K562 (cell line): ENCODE data around the gene EFCAB5. TPM values are rescaled to one million over a fixed set of nuclear protein-coding genes. Genes with fewer than 3 reads are reported as not detected.

Experiments
- ATAC-seq: fragments of 200-7000 bp; cut with Tn5 transposase; 3 replicates; pipeline ENCODE4 v1.9.1; 2020; ENCODE audit warnings: moderate library complexity
- BruUV-seq: library from RNA; stranded (reverse); fragments of 400-500 nt; replicated peaks from 2 replicates; lab custom pipeline; 2021; lab: Mats Ljungman, UMichigan
- CTCF ChIA-PET: fragments of 300-600 bp; formaldehyde crosslinking; extraction: SDS; loops from one replicate; lab custom pipeline; 2021; ENCODE audit warnings: low intra/inter-chr PET ratio; lab: Yijun Ruan, JAX
- POLR2A ChIA-PET: fragments of 300-600, 350-650 bp; sonication (Branson Sonifier 250); formaldehyde crosslinking; extraction: SDS; loops from one replicate; lab custom pipeline; 2021; ENCODE audit warnings: antibody characterized with exemption, inconsistent platforms; lab: Yijun Ruan, JAX
- DNase-seq, 4 experiments: peaks; one replicate each; pipeline versions ENCODE4 v3.0.0 to v3.0.0-alpha.2; 2011 to 2018; ENCODE audit warnings: low spot score in 3 of 4, mixed read lengths in 3 of 4; ENCODE audit errors: extremely low read depth in 1 of 4
- FAIRE-seq: peaks from 2 replicates; lab custom pipeline; 2011; peaks lifted over from hg19 to GRCh38; lab: Jason Lieb, UNC
- H2AFZ ChIP-seq: 2 replicates; pipeline ENCODE4 v1.6.0; 2011; ENCODE audit warnings: low read depth, low read length, control low read depth, inconsistent platforms
- H3K27ac ChIP-seq: fragments of 200-600 bp; 3 replicates; pipeline ENCODE4 v1.8.0; 2011; ENCODE audit warnings: low read depth, mild to moderate bottlenecking, control low read depth, inconsistent platforms, low read length, moderate library complexity, mixed read lengths; ENCODE audit errors: extremely low read depth
- H3K27me3 ChIP-seq, 2 experiments: fragments of 300-600 bp in 1 of 2; 2 replicates in 1 of 2; 3 replicates in 1 of 2; pipeline versions ENCODE4 v1.6.0 to v1.8.0; 2011; ENCODE audit warnings: inconsistent platforms in 2 of 2, low read length in 2 of 2, mild to moderate bottlenecking in 1 of 2, mixed read lengths in 1 of 2, moderate library complexity in 1 of 2; ENCODE audit not compliant: control insufficient read depth in 2 of 2, insufficient read depth in 2 of 2
- H3K36me3 ChIP-seq: fragments of 300-600 bp; 3 replicates; pipeline ENCODE4 v1.8.0; 2011; ENCODE audit warnings: mild to moderate bottlenecking, low read length, inconsistent platforms; ENCODE audit not compliant: control insufficient read depth, insufficient read depth
- H3K4me1 ChIP-seq, 2 experiments: fragments of 200-600 bp in 1 of 2; replicated peaks in 1 of 2; 2 replicates in 1 of 2; 3 replicates in 1 of 2; pipeline versions ENCODE4 v1.5.1 to v1.8.0; 2011; ENCODE audit warnings: inconsistent platforms in 2 of 2, low read length in 2 of 2, mild to moderate bottlenecking in 1 of 2, mixed read lengths in 1 of 2, moderate library complexity in 1 of 2; ENCODE audit not compliant: control insufficient read depth in 2 of 2, insufficient read depth in 2 of 2
- H3K4me2 ChIP-seq: 2 replicates; pipeline ENCODE4 v1.6.1; 2011; ENCODE audit warnings: low read length, control low read depth, inconsistent platforms, mixed read lengths; ENCODE audit not compliant: insufficient read depth
- H3K4me3 ChIP-seq: fragments of 200-600 bp; sonication (generic), shearing (Covaris generic); 2 replicates; pipeline ENCODE4 v1.5.1; 2016; ENCODE audit warnings: control low read depth, inconsistent platforms
- H3K79me2 ChIP-seq: fragments of 200-600 bp; 3 replicates; pipeline ENCODE4 v1.8.0; 2011; ENCODE audit warnings: low read length, inconsistent platforms; ENCODE audit not compliant: control insufficient read depth, insufficient read depth
- H3K9ac ChIP-seq, 2 experiments: 2 replicates each; pipeline versions ENCODE4 v1.6.0 to v1.6.1; 2011; ENCODE audit warnings: low read depth in 2 of 2, low read length in 2 of 2, control low read depth in 1 of 2, inconsistent platforms in 1 of 2, mild to moderate bottlenecking in 1 of 2, mixed read lengths in 1 of 2; ENCODE audit not compliant: insufficient read depth in 1 of 2
- H3K9me1 ChIP-seq: one replicate; pipeline ENCODE4 v1.6.0; 2011; ENCODE audit warnings: inconsistent platforms, mild to moderate bottlenecking, low read length, moderate library complexity; ENCODE audit not compliant: control insufficient read depth, insufficient read depth
- H3K9me3 ChIP-seq: replicated peaks from 2 replicates; pipeline ENCODE4 v1.5.1; 2011; ENCODE audit warnings: low read depth, low read length, inconsistent platforms; ENCODE audit not compliant: control insufficient read depth, insufficient read depth
- H4K20me1 ChIP-seq: replicated peaks from 2 replicates; pipeline ENCODE4 v1.6.1; 2011; ENCODE audit warnings: low read length, inconsistent platforms, mixed read lengths; ENCODE audit not compliant: control insufficient read depth, insufficient read depth
- BHLHE40 ChIP-seq: IDR thresholded peaks from 2 replicates; pipeline ENCODE4 v1.6.1; 2011; ENCODE audit warnings: low read length, improper control_type of control experiment
- BRCA1 ChIP-seq, 2 experiments: fragments of 450-650 bp in 1 of 2; sonication (generic) in 1 of 2; formaldehyde crosslinking in 1 of 2; IDR thresholded peaks; 2 replicates each; pipeline versions ENCODE4 v1.5.0 to v1.6.1; 2017 to 2020; ENCODE audit warnings: mild to moderate bottlenecking in 1 of 2, missing genetic modification reagents in 1 of 2
- COPS2 ChIP-seq: fragments of 450-650 bp; conservative IDR thresholded peaks from 2 replicates; pipeline ENCODE4 v1.6.1; 2016; ENCODE audit warnings: mild to moderate bottlenecking, moderate library complexity
- ELF4 ChIP-seq: fragments of 450-650 bp; formaldehyde crosslinking; IDR thresholded peaks from 2 replicates; pipeline ENCODE4 v1.4.0; 2022; ENCODE audit warnings: missing genetic modification characterization
- HDAC2 ChIP-seq: fragments of 450-650 bp; IDR thresholded peaks from 2 replicates; pipeline ENCODE4 v1.6.1; 2016; ENCODE audit warnings: mild to moderate bottlenecking
- HNRNPH1 ChIP-seq: fragments of 200-400 bp; formaldehyde crosslinking; optimal IDR thresholded peaks from 2 replicates; pipeline ENCODE3; 2017; ENCODE audit warnings: low read depth, mild to moderate bottlenecking, low read length, moderate library complexity
- KLF10 ChIP-seq: fragments of 250-450 bp; sonication (Bioruptor Pico); IDR thresholded peaks from 2 replicates; pipeline ENCODE4 v1.6.1; 2021; ENCODE audit warnings: matching md5 sums
- KLF6 ChIP-seq: fragments of 250-450 bp; sonication (Bioruptor Pico); IDR thresholded peaks from 2 replicates; pipeline ENCODE4 v1.4.0; 2020; ENCODE audit warnings: mild to moderate bottlenecking, moderate library complexity, borderline replicate concordance
- MTF1 ChIP-seq: fragments of 250-450 bp; sonication (Bioruptor Pico); IDR thresholded peaks from 2 replicates; pipeline ENCODE4 v1.9.0; 2021; ENCODE audit warnings: moderate library complexity, mild to moderate bottlenecking, inconsistent platforms, borderline replicate concordance
- MXI1 ChIP-seq: IDR thresholded peaks from 2 replicates; pipeline ENCODE4 v1.6.1; 2011; ENCODE audit warnings: low read depth, mild to moderate bottlenecking, improper control_type of control experiment, low read length
- PPARD ChIP-seq: fragments of 250-450 bp; sonication (Bioruptor Pico); IDR thresholded peaks from 2 replicates; pipeline ENCODE4 v1.8.0; 2022; ENCODE audit warnings: inconsistent platforms, mild to moderate bottlenecking, moderate library complexity
- RNF2 ChIP-seq: sonication (generic); IDR thresholded peaks from 2 replicates; pipeline ENCODE4 v1.6.1; 2016
- THRAP3 ChIP-seq: fragments of 450-650 bp; IDR thresholded peaks from 2 replicates; pipeline ENCODE4 v1.6.1; 2016; ENCODE audit warnings: mild to moderate bottlenecking, inconsistent platforms, borderline replicate concordance
- ZEB2 ChIP-seq: fragments of 450-650 bp; IDR thresholded peaks from 2 replicates; pipeline ENCODE4 v1.6.1; 2016
- ZNF184 ChIP-seq: sonication (generic); formaldehyde crosslinking; IDR thresholded peaks from 2 replicates; pipeline ENCODE4 v1.5.0; 2020; ENCODE audit warnings: missing genetic modification reagents
- WGBS: fragments of 100-300 bp; shearing (Covaris generic); methylation state at CpG from one replicate; pipeline ENCODE4 v1.1.6; 2016; ENCODE audit warnings: low coverage, mixed read lengths; ENCODE audit not compliant: insufficient coverage; ENCODE audit errors: missing lambda C conversion rate; 5-methylcytosine and 5-hydroxymethylcytosine counted together
- in situ Hi-C: fragments of 300-500 bp; cut with MboI; formaldehyde crosslinking; loops from 4 replicates; pipeline ENCODE4 v1.15.0; 2018; ENCODE audit warnings: inconsistent platforms, mixed read lengths
- intact Hi-C: fragments of 100-400 bp; cut with micrococcal nuclease; formaldehyde crosslinking; loops from 2 replicates; pipeline ENCODE4 v1.14.2; 2022
- polyA plus RNA-seq, 8 experiments: library from polyadenylated mRNA; depleted of rRNA in 4 of 8; stranded (reverse) in 5 of 8; unstranded in 3 of 8; fragments of >200 nt; fragmentation: Nextera tagmentation in 2 of 8; fragmentation: Illumina TruSeq in 1 of 8; extraction: Ambion mirVana in 2 of 8; extraction: Trizol in 1 of 8; gene quantifications; 2 replicates each; pipeline versions ENCODE4 v1.2.1 to v1.2.3, GENCODE V29; 2011 to 2014; ENCODE audit warnings: inconsistent platforms in 1 of 8, missing spikeins in 1 of 8
- total RNA-seq, 7 experiments: library from RNA; depleted of rRNA in 6 of 7; stranded (reverse); fragments of >200 nt in 6 of 7; fragmentation: Illumina TruSeq in 2 of 7; extraction: Trizol in 2 of 7; gene quantifications; 2 replicates each; pipeline versions ENCODE4 v1.2.1 to v1.2.3, GENCODE V29; 2011 to 2021; ENCODE audit warnings: low replicate concordance in 1 of 7

The EFCAB5 gene
- total and polyA plus RNA-seq, 9 of the 15 experiments (the other 6 are each of a cell fraction or from before 2014, with no cell fraction given) = 0.06 to 0.11 TPM; not detected in 7

DNA sequence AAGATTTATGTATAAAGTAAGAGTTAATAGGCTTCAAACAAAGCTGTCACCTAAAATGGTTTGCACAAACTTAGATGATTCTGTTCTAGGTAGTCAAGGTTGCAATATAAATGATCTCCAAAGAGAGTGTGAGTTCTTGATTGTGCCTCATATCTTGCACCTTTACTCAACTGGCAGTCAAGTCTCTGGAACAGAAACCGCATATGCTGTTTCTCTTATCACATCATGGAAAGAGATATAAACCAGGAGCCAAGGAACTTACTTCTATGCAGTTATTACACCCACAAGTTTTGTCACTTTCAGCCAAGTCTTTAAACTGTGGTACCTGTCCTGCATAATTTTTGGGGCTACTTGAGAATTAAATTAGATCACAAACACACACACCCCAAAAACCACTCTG lies 16.6 kb upstream of the EFCAB5 start:
- no peak overlapping the region for H3K4me3 ChIP-seq
- TF ChIP-seq COPS2 (no peak), BRCA1 (IDR thresholded peaks at IDR 0.05) (no peak), BRCA1 (CRISPR knock-in tag; IDR thresholded peaks at IDR 0.05) (no peak), ZEB2 (no peak), HDAC2 (no peak), MTF1 (no peak), RNF2 (no peak), PPARD (CRISPR knock-in tag) (no peak), MXI1 (no peak), KLF10 (CRISPR knock-in tag) (no peak), BHLHE40 (no peak), ZNF184 (CRISPR knock-in tag) (no peak), ELF4 (CRISPR knock-in tag) (no peak), KLF6 (CRISPR knock-in tag) (no peak), HNRNPH1 (no peak), THRAP3 (no peak)
- TF ChIP-seq, all 486 proteins: peak for 0
- H3K79me2 ChIP-seq = peaks cover 50% of the 10 kb centered on the region
- in situ Hi-C loops (loop anchor here (5.0 kb wide), 1 partner anchor 122 kb away; no protein-coding TSS in a partner anchor), intact Hi-C loops (no loop called here)
- CTCF ChIA-PET = no interaction called here
- H2AFZ ChIP-seq = no peak overlapping the region
- H3K9me3 ChIP-seq = no peaks in the 10 kb centered on the region
- WGBS = 8% methylated on average over 1 of the region's 1 CpG
- no peak for FAIRE-seq
- no peak for ATAC-seq
- no TSS peak for BruUV-seq
- H3K4me2 ChIP-seq = no peak overlapping the region
- H4K20me1 ChIP-seq = no peaks in the 10 kb centered on the region
- H3K27me3 ChIP-seq = no peaks in the 10 kb centered on the region
- DNase-seq = no peak
- peaks cover 3 to 8% of the 10 kb centered on the region in 2 experiments; a peak in 4 of 5 replicates for H3K4me1 ChIP-seq
- POLR2A ChIA-PET = interaction anchor here (1.1 kb wide), 1 partner anchor 117 kb away, joined by 3 read pairs; no protein-coding TSS in a partner anchor
- no peaks in the 10 kb centered on the region for H3K9me1 ChIP-seq
- no peak overlapping the region for H3K9ac ChIP-seq
- H3K36me3 ChIP-seq = no peaks in the 10 kb centered on the region
- H3K27ac ChIP-seq = no peak overlapping the region
